SK-N-SH (cell line): ENCODE data around the gene CDV3. TPM values are rescaled to one million over a fixed set of nuclear protein-coding genes. Genes with fewer than 3 reads are reported as not detected.

Experiments used
- CTCF ChIA-PET: fragments of 300-600, 350-600 bp; formaldehyde crosslinking; extraction: SDS; loops from one replicate; lab custom pipeline; 2021; lab: Yijun Ruan, JAX
- POLR2A ChIA-PET: fragments of 350-600 bp; sonication (Branson Sonifier 250); formaldehyde crosslinking; extraction: SDS; loops from one replicate; lab custom pipeline; 2020; ENCODE audit warnings: antibody characterized with exemption, inconsistent platforms; lab: Yijun Ruan, JAX
- DNase-seq: peaks from one replicate; pipeline ENCODE4 v3.0.0; 2012
- H2AFZ ChIP-seq: fragments of 200-600 bp; sonication (generic); 2 replicates; pipeline ENCODE4 v1.8.1; 2016; ENCODE audit warnings: antibody characterized with exemption, mild to moderate bottlenecking, low read depth
- H3F3A ChIP-seq: fragments of 200-600 bp; sonication (generic); replicated peaks from 2 replicates; pipeline ENCODE3; 2016; ENCODE audit warnings: antibody characterized with exemption, mild to moderate bottlenecking; ENCODE audit not compliant: insufficient read depth
- H3K27ac ChIP-seq, 2 experiments: fragments of 200-500 bp in 1 of 2; fragments of 200-600 bp in 1 of 2; sonication (Bioruptor generic) in 1 of 2; sonication (generic), shearing (Covaris generic) in 1 of 2; 2 replicates each; pipeline versions ENCODE4 v1.5.1 to v1.6.1; 2014 to 2016; ENCODE audit warnings: low read depth in 2 of 2, inconsistent platforms in 1 of 2, low read length in 1 of 2, mild to moderate bottlenecking in 1 of 2, mixed read lengths in 1 of 2
- H3K27me3 ChIP-seq: fragments of 200-600 bp; sonication (generic), shearing (Covaris generic); 2 replicates; pipeline ENCODE4 v1.6.1; 2016; ENCODE audit warnings: mixed run types; ENCODE audit not compliant: insufficient read depth
- H3K36me3 ChIP-seq, 2 experiments: fragments of 200-500 bp in 1 of 2; fragments of 200-600 bp in 1 of 2; sonication (Bioruptor generic) in 1 of 2; sonication (generic) in 1 of 2; replicated peaks in 1 of 2; 2 replicates each; pipeline versions ENCODE3 to v1.5.1; 2014 to 2016; ENCODE audit warnings: low read length in 1 of 2, mild to moderate bottlenecking in 1 of 2; ENCODE audit not compliant: insufficient read depth in 2 of 2, control insufficient read depth in 1 of 2
- H3K4me1 ChIP-seq, 2 experiments: fragments of 200-500 bp in 1 of 2; fragments of 200-600 bp in 1 of 2; sonication (Bioruptor generic) in 1 of 2; sonication (generic), shearing (Covaris generic) in 1 of 2; 2 replicates each; pipeline versions ENCODE4 v1.5.1 to v1.6.1; 2014 to 2016; ENCODE audit warnings: low read depth in 1 of 2, low read length in 1 of 2, mixed run types in 1 of 2; ENCODE audit not compliant: insufficient read depth in 2 of 2, control insufficient read depth in 1 of 2
- H3K4me2 ChIP-seq: fragments of 200-600 bp; sonication (generic), shearing (Covaris generic); 2 replicates; pipeline ENCODE4 v1.6.1; 2017; ENCODE audit warnings: mixed run types
- H3K4me3 ChIP-seq, 2 experiments: fragments of 200-500 bp in 1 of 2; fragments of 200-600 bp in 1 of 2; sonication (Bioruptor generic) in 1 of 2; sonication (generic), shearing (Covaris generic) in 1 of 2; 2 replicates each; pipeline versions ENCODE4 v1.5.1 to v1.8.1; 2014 to 2016; ENCODE audit warnings: low read depth in 2 of 2, inconsistent platforms in 1 of 2, low read length in 1 of 2, mild to moderate bottlenecking in 1 of 2, mixed read lengths in 1 of 2, moderate library complexity in 1 of 2
- H3K79me2 ChIP-seq: fragments of 200-600 bp; sonication (generic); 2 replicates; pipeline ENCODE4 v1.8.1; 2017; ENCODE audit warnings: mild to moderate bottlenecking; ENCODE audit not compliant: insufficient read depth
- H3K9ac ChIP-seq: fragments of 200-600 bp; sonication (generic); 2 replicates; pipeline ENCODE4 v1.6.1; 2017; ENCODE audit warnings: mixed run types
- H3K9me2 ChIP-seq: fragments of 200-600 bp; sonication (generic); 2 replicates; pipeline ENCODE4 v1.6.1; 2017; ENCODE audit warnings: mixed run types
- H3K9me3 ChIP-seq: fragments of 200-600 bp; sonication (generic); 2 replicates; pipeline ENCODE4 v1.6.1; 2017; ENCODE audit warnings: mixed run types, mild to moderate bottlenecking, moderate library complexity
- H4K20me1 ChIP-seq: fragments of 200-600 bp; sonication (generic); 2 replicates; pipeline ENCODE4 v1.6.1; 2017; ENCODE audit warnings: mild to moderate bottlenecking, mixed run types; ENCODE audit not compliant: insufficient read depth
- CHD2 ChIP-seq: fragments of 150-350 bp; IDR thresholded peaks from 2 replicates; pipeline ENCODE4 v1.6.1; 2018; ENCODE audit warnings: low read length; ENCODE audit not compliant: partially characterized antibody
- ELF1 ChIP-seq: IDR thresholded peaks from 2 replicates; pipeline ENCODE4 v1.4.0; 2012
- EP300 ChIP-seq, 2 experiments: IDR thresholded peaks; 2 replicates each; pipeline versions ENCODE4 v1.4.0 to v1.6.1; 2012; ENCODE audit warnings: borderline replicate concordance in 1 of 2, low read depth in 1 of 2, low read length in 1 of 2
- GATA2 ChIP-seq: sonication (generic); formaldehyde crosslinking; IDR thresholded peaks from 2 replicates; pipeline ENCODE4 v1.5.0; 2020; ENCODE audit warnings: mild to moderate bottlenecking, missing genetic modification reagents
- IRF3 ChIP-seq: fragments of 150-350 bp; IDR thresholded peaks from 2 replicates; pipeline ENCODE4 v1.6.1; 2016; ENCODE audit warnings: mild to moderate bottlenecking, low read depth, low read length
- NFIC ChIP-seq: IDR thresholded peaks from 2 replicates; pipeline ENCODE4 v1.4.0; 2012; ENCODE audit warnings: borderline replicate concordance
- POLR2AphosphoS5 ChIP-seq: IDR thresholded peaks from 2 replicates; pipeline ENCODE4 v1.6.1; 2012; ENCODE audit warnings: low read depth, low read length
- REST ChIP-seq: IDR thresholded peaks from 2 replicates; pipeline ENCODE4 v1.6.1; 2012; ENCODE audit warnings: mild to moderate bottlenecking, low read depth, low read length, moderate library complexity
- RXRA ChIP-seq: IDR thresholded peaks from 2 replicates; pipeline ENCODE4 v1.4.0; 2012; ENCODE audit warnings: low read depth, mild to moderate bottlenecking, borderline replicate concordance
- SMC3 ChIP-seq: IDR thresholded peaks from 2 replicates; pipeline ENCODE4 v1.6.1; 2012; ENCODE audit warnings: low read depth, low read length, improper control_type of control experiment
- TAF1 ChIP-seq: IDR thresholded peaks from 2 replicates; pipeline ENCODE4 v1.6.1; 2012; ENCODE audit warnings: low read depth, mild to moderate bottlenecking, low read length, moderate library complexity, borderline replicate concordance
- TCF12 ChIP-seq: IDR thresholded peaks from 2 replicates; pipeline ENCODE4 v1.4.0; 2012
- ZBTB33 ChIP-seq: IDR thresholded peaks from 2 replicates; pipeline ENCODE4 v1.4.0; 2012; ENCODE audit warnings: low read depth, borderline replicate concordance
- WGBS: methylation state at CpG from one replicate; pipeline ENCODE4 v1.1.6; 2017; ENCODE audit warnings: low lambda C conversion rate; 5-methylcytosine and 5-hydroxymethylcytosine counted together
- polyA plus RNA-seq, 3 experiments: library from polyadenylated mRNA; depleted of rRNA; stranded (reverse); fragments of >200 nt; gene quantifications; 2 replicates each; pipeline ENCODE4 v1.2.3, GENCODE V29; 2012
- TF ChIP-seq, protein P1 (sequence below): fragments of 200-600 bp; sonication (generic); IDR thresholded peaks from 2 replicates; pipeline ENCODE4 v1.6.1; 2017; ENCODE audit warnings: antibody characterized with exemption, mild to moderate bottlenecking, moderate library complexity

The CDV3 gene
- polyA plus RNA-seq, 1 of the 3 experiments (the other 2 are of a cell fraction) = 35.4 TPM

DNA sequence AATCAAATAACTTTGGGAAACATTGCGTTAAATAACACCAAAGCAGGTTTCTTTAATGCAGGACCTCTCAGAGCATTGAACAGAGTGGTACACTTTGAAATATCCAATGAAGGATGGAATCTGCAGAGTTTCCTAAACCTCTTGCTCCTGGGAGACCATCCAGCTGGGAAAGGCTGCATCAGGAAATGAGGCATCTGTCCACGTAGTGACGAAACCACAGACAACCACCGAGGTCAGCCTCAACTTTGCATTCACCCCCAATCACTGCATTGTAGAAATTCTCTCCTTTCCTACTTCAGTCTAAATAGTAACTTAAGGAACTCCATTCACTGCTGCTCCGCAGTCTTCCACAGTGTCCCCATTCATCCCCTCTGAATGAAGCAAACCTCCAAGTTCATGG is 41.5 kb upstream of the CDV3 start (continued):
- no peak for TF ChIP-seq EP300 (IDR thresholded peaks at IDR 0.05; ENCODE audit: borderline replicate concordance in 1 of 2, low read depth in 1 of 2, low read length in 1 of 2)
- TF ChIP-seq SMC3 = no peak
- TF ChIP-seq RXRA = no peak
- TF ChIP-seq ZBTB33 = no peak

DNA sequence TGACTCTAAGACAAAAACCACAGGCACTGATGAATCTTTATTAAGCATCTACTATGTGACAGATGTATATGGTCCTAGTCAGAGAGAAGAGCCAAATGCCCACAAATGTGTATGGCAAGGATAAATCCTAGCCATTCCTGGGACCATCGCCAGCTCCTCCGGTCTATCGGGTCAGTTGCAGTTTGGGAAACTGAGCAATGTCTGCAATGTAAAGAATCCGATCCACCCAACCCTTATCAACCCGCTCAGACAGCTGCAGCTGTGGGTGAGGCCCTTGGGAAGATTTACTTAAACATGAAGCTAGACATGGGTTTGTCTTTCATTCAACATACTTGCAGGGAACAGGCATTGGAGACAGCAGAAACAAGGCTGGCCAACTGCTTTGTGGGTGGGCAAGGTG is 40.5 kb upstream of the CDV3 start:
- H3K27ac ChIP-seq = no peak overlapping the region
- H3K4me2 ChIP-seq = no peak overlapping the region
- ChIA-PET CTCF (interaction anchor here (1.5 kb wide), 1 partner anchor 21 kb away, joined by 3 read pairs; no protein-coding TSS in a partner anchor), POLR2A (no interaction called here)
- no peaks in the 10 kb centered on the region for H4K20me1 ChIP-seq
- DNase-seq = no peak
- H3K4me3 ChIP-seq = no peak overlapping the region
- H3F3A ChIP-seq = no peaks in the 10 kb centered on the region
- H3K9ac ChIP-seq = no peak overlapping the region
- no peaks in the 10 kb centered on the region for H3K27me3 ChIP-seq
- H3K79me2 ChIP-seq = no peaks in the 10 kb centered on the region
- H3K9me2 ChIP-seq = no peaks in the 10 kb centered on the region
- 85% methylated on average over 5 of the region's 5 CpGs for WGBS
- 0 out of 4 replicates have a peak, but pooled peaks cover 0 to 10% of the 10 kb centered on the region in 2 experiments for H3K4me1 ChIP-seq
- H3K9me3 ChIP-seq = no peaks in the 10 kb centered on the region
- H2AFZ ChIP-seq = no peak overlapping the region
- no peak for TF ChIP-seq IRF3
- TF ChIP-seq NFIC = no peak
- no peak for TF ChIP-seq TCF12
- no peak for TF ChIP-seq GATA2 (CRISPR knock-in tag)
- TF ChIP-seq POLR2AphosphoS5 = no peak
- TF ChIP-seq ELF1 = no peak
- no peaks in the 10 kb centered on the region for H3K36me3 ChIP-seq

DNA sequence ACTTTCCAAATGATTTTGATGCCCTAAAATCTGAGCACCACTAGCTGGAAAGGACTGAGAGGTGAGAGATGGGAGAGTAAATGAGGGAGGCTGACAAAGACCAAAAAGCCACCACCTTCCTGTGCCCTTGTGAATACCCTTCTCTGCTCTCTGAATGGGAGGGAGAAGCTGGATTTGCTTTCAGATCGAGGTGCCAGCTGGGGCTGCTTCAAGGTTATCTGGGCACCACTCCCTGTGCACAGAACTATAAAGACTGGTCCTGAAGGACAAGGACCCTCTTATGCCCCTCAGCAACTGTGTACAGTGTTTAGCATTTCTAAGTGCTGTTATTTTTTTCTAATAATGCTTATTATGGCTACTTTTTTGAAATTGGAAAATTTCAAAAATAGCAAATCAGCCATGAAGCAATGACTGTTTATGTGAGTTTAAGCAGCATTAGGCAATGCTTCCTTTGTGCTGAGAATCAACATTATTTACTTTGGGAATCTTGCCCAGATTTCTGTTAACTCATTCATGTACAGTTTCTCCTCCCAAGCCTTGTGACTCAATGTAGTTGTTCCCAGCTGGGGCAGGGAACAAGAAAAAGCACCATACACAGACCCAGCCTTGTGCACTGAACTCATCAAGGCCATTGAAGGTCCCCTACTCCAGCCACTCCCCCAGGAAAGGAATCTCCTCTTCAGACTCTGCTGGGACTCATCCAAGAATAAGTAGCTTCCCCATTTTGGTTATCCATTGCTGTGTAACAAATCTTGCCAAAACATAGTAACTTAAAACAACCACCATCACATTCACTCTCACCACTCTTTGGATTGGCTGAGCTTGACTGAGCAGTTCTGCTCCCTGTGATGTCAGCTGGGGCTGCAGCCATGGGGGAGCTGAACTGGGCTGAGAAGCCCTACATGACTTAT is 37.3 kb upstream of the CDV3 start:
- no peak overlapping the region; the same call in 1 of the 2 replicates for H3K9ac ChIP-seq
- H3F3A ChIP-seq = no peaks in the 10 kb centered on the region
- H2AFZ ChIP-seq = peak overlapping the region; percentile 75
- CTCF ChIA-PET = interaction anchor here (0.8 to 1.4 kb wide), 2 partner anchors 9 to 10 kb away, joined by 3 read pairs; no protein-coding TSS in a partner anchor
- no peak for DNase-seq
- H3K36me3 ChIP-seq = no peaks in the 10 kb centered on the region
- WGBS = 42% methylated on average over 1 of the region's 1 CpG
- peak; percentile 50; the same call in 1 of the 2 replicates for TF ChIP-seq NFIC
- TF ChIP-seq, protein P1, sequence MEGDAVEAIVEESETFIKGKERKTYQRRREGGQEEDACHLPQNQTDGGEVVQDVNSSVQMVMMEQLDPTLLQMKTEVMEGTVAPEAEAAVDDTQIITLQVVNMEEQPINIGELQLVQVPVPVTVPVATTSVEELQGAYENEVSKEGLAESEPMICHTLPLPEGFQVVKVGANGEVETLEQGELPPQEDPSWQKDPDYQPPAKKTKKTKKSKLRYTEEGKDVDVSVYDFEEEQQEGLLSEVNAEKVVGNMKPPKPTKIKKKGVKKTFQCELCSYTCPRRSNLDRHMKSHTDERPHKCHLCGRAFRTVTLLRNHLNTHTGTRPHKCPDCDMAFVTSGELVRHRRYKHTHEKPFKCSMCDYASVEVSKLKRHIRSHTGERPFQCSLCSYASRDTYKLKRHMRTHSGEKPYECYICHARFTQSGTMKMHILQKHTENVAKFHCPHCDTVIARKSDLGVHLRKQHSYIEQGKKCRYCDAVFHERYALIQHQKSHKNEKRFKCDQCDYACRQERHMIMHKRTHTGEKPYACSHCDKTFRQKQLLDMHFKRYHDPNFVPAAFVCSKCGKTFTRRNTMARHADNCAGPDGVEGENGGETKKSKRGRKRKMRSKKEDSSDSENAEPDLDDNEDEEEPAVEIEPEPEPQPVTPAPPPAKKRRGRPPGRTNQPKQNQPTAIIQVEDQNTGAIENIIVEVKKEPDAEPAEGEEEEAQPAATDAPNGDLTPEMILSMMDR = no peak
- TF ChIP-seq REST = no peak
- no peak for TF ChIP-seq CHD2
- no peak for TF ChIP-seq TAF1
- no peaks in the 10 kb centered on the region for H3K27me3 ChIP-seq
- H3K4me2 ChIP-seq = 0 out of 2 replicates have a peak overlapping the region, but pooled peaks have one; percentile 36
- POLR2A ChIA-PET = no interaction called here
- 0 out of 4 replicates have a peak, but pooled peaks cover 0 to 10% of the 10 kb centered on the region in 2 experiments for H3K4me1 ChIP-seq
- peak overlapping the region in 1 of 2 experiments; percentile 16; a peak in 1 of 4 replicates for H3K27ac ChIP-seq
- no peaks in the 10 kb centered on the region for H3K9me2 ChIP-seq
- H3K79me2 ChIP-seq = no peaks in the 10 kb centered on the region
- H3K4me3 ChIP-seq = no peak overlapping the region; a peak in 1 of 4 replicates
- H3K9me3 ChIP-seq = no peaks in the 10 kb centered on the region
- H4K20me1 ChIP-seq = no peaks in the 10 kb centered on the region
